NCI-H69 (cell line): ENCODE data around the gene PCYT2.

Experiments
- DNase-seq: peaks from one replicate; lab custom pipeline; 2025; lab: John Stamatoyannopoulos, UW

Gene PCYT2

GRCh38 chr17:81851423-81851822 lies 59.8 kb downstream of the PCYT2 start:
- DNase-seq, result no peak
